ENCODE data around the gene GMIP.

DNA sequence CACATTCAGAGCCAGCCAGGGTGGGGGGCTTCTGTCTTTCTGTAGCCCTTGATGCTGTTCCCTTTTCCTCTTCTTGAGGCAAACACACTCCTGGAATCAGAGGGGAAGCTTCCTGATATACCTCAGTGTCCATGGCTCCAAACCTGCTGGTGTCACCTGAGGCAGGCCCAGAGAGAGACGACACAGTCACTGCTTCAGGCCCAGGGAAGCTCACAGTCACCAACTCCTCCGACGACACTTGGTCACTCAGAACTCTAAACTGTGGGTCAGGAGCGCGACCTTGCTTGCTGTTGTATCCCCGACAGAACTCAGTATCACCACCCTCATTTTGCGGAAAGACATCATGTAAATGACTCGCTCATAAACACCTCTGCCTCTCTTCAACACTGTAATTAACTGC lies 18.9 kb upstream of the GMIP start:
- TF ChIP-seq, protein P1, sequence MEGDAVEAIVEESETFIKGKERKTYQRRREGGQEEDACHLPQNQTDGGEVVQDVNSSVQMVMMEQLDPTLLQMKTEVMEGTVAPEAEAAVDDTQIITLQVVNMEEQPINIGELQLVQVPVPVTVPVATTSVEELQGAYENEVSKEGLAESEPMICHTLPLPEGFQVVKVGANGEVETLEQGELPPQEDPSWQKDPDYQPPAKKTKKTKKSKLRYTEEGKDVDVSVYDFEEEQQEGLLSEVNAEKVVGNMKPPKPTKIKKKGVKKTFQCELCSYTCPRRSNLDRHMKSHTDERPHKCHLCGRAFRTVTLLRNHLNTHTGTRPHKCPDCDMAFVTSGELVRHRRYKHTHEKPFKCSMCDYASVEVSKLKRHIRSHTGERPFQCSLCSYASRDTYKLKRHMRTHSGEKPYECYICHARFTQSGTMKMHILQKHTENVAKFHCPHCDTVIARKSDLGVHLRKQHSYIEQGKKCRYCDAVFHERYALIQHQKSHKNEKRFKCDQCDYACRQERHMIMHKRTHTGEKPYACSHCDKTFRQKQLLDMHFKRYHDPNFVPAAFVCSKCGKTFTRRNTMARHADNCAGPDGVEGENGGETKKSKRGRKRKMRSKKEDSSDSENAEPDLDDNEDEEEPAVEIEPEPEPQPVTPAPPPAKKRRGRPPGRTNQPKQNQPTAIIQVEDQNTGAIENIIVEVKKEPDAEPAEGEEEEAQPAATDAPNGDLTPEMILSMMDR (IDR thresholded peaks at IDR 0.05): no peak
- TF ChIP-seq POLR2AphosphoS5 (IDR thresholded peaks at IDR 0.05) (no peak), POLR2A (IDR thresholded peaks at IDR 0.05; ENCODE audit: low read depth) (no peak), EP300 (IDR thresholded peaks at IDR 0.05) (no peak)

All from esophagus muscularis mucosa (tissue), 4 donors.